Kidney capillary endothelial cell (primary cell): ENCODE results near the gene TUNAR.

ENCODE experiments used
- DNase-seq: peaks from one replicate; pipeline ENCODE4 v3.0.0-alpha.2; 2018; ENCODE audit warnings: low spot score

The TUNAR gene

GRCh38 chr14:95872777-95873176 is 3.9 kb upstream of the TUNAR start:
- DNase-seq, result no peak

GRCh38 chr14:95875831-95876760 is 536 bp upstream of the TUNAR start:
- DNase-seq, result no peak

GRCh38 chr14:95877633-95878032 is 1.0 kb downstream of the TUNAR start:
- no peak for DNase-seq

GRCh38 chr14:95884377-95884776 is 7.7 kb downstream of the TUNAR start:
- DNase-seq, result no peak

- DNase-seq, result no peak
These were observed 8.6 kb downstream of the TUNAR start for GRCh38 chr14:95885278-95885677.

- DNase-seq, result no peak
These were observed 9.2 kb downstream of the TUNAR start for GRCh38 chr14:95885866-95886265.

- DNase-seq, result no peak
These were observed 9.9 kb downstream of the TUNAR start for GRCh38 chr14:95886366-95887056.

- DNase-seq, result no peak
These were observed 10.7 kb downstream of the TUNAR start for GRCh38 chr14:95887351-95887750.

- no peak for DNase-seq
These were observed 12.8 kb downstream of the TUNAR start for GRCh38 chr14:95889236-95889979.

GRCh38 chr14:95891742-95892141 is 15.1 kb downstream of the TUNAR start:
- peak; percentile 33 for DNase-seq

- no peak for DNase-seq
These were observed 15.5 kb downstream of the TUNAR start for GRCh38 chr14:95892142-95892541.

- DNase-seq, result no peak
These were observed 19.1 kb downstream of the TUNAR start for GRCh38 chr14:95895720-95896119.

- no peak for DNase-seq
These were observed 20.0 kb downstream of the TUNAR start for GRCh38 chr14:95896498-95897135.

- no peak for DNase-seq
These were observed 20.6 kb downstream of the TUNAR start for GRCh38 chr14:95897280-95897679.

- DNase-seq, result no peak
These were observed 24.4 kb downstream of the TUNAR start for GRCh38 chr14:95901054-95901453.

GRCh38 chr14:95902273-95902826 is 25.7 kb downstream of the TUNAR start:
- DNase-seq, result no peak

GRCh38 chr14:95903165-95903564 is 26.5 kb downstream of the TUNAR start:
- DNase-seq, result no peak

GRCh38 chr14:95903616-95904107 is 27.0 kb downstream of the TUNAR start:
- no peak for DNase-seq

- DNase-seq, result no peak
These were observed 30.0 kb downstream of the TUNAR start for GRCh38 chr14:95906591-95906990.

- DNase-seq, result no peak
These were observed 34.0 kb downstream of the TUNAR start for GRCh38 chr14:95910628-95911027.

- no peak for DNase-seq
These were observed 34.8 kb downstream of the TUNAR start for GRCh38 chr14:95911456-95911855.

GRCh38 chr14:95915330-95915729 is 38.7 kb downstream of the TUNAR start:
- DNase-seq, result no peak
